ENCODE data around the gene RNF112. TPM values are rescaled to one million over a fixed set of nuclear protein-coding genes. Genes with fewer than 3 reads are reported as not detected.

Gene RNF112
- total and polyA plus RNA-seq, 2 of the 8 experiments (the other 6 are each of a cell fraction or from before 2014, with no cell fraction given) = 1.1 to 2.2 TPM

DNA sequence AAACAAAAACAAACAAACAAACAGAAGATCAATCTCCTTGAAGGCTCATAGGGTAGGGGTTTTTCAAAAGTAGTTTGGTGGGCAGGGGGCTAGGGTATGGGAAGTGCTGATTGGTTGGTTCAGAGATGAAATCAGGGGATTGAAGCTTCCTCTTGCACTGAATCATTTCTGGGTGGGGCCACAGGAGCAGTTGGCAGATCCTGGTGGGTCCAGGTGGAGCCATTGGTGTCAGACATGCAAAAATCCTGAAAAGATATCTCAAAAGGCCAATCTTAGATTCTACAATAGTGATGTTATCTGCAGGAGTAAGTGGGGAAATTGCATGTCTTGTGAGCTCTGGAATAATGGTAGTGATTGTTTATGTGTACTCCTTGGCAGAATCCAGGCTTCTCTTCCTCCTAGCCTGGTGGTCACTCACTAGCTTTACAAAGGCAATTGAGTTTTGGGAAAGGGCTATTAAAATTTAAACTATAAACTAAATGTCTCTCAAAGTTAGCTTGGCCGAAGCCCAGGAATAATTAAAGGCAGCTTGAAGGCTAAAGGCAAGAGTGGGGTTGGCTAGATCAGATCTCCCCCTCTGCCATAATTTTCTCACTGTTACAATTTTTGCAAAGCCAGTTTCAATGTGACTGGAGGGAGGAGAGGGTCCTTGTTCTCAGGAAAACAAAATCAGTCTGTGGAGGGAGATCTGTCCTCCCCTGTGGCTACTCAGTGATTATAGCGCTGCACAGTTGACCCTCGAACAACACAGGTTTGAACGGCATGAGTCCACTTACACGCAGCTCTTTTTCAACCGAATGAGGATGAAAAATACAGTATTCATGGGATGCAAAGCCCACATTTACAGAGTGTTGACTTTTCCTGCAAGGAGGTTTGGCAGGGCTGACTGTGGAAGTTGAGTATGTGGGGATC lies 45.2 kb downstream of the RNF112 start (continued):
- TF ChIP-seq TBP (IDR thresholded peaks at IDR 0.05; ENCODE audit: low read depth, low read length) = no peak

Data from H1 (cell line).